Right lobe of liver (tissue), 4 donors: Measurements from ENCODE around the gene MRPL17.

Source experiments
- POLR2A ChIP-seq: fragments of 450-650 bp; IDR thresholded peaks from one replicate; pipeline ENCODE4 v1.6.1; 2017; ENCODE audit warnings: antibody characterized with exemption, mild to moderate bottlenecking
- TF ChIP-seq, protein P1 (sequence below), 4 donors: fragments of 200-600 bp in 3 of 4; fragments of 450-650 bp in 1 of 4; IDR thresholded peaks; one replicate each; pipeline versions ENCODE4 v1.5.1 to v1.8.0; 2016 to 2022; ENCODE audit warnings: antibody characterized with exemption in 4 of 4, mild to moderate bottlenecking in 2 of 4
- donor health status: DM: no; HTN: no; CAD: no.
- donor health status: DM: no; HTN: no; CAD: no.
- donor health status: DM: no; HTN: yes; CAD: no.

DNA sequence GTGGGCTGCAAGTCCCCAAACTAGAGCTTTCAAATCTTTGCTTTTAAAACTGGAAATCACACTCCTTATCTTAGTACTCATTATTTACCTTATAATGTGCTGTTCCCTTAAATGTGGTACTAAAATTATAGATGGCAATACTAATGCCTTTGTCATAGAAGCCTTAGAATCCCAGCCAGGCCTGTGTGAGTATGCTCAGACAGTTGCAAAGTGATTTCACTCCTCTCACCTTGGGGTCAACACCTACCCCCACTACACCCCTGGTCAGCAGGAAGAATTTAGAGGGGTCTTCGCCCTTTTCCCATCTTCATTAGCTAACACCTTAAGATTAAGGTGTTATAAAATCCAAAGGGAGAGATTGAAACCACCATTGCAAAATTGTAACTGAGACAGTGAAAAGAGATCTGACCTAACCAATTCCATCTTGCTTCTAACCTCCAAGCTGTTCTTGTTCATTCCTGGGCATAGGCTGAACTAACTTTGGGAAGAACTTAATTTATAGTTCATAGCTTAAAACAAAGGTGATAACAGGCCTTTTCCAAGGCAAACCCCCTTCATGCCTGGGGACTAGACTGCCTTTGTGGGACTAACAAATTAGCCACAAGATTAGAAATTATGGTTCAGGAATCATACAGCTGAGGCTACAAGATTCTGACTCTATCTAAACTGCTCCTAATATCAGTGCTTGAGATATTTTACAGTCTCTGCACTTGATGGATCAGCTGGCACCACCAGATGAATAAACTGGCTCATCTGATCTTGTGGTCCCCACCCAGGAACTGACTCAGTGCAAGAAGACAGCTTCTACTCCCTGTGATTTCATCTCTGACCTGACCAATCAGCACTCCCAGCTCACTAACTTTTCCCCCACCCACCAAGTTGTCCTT lies 10.4 kb upstream of the MRPL17 start:
- TF ChIP-seq, protein P1, sequence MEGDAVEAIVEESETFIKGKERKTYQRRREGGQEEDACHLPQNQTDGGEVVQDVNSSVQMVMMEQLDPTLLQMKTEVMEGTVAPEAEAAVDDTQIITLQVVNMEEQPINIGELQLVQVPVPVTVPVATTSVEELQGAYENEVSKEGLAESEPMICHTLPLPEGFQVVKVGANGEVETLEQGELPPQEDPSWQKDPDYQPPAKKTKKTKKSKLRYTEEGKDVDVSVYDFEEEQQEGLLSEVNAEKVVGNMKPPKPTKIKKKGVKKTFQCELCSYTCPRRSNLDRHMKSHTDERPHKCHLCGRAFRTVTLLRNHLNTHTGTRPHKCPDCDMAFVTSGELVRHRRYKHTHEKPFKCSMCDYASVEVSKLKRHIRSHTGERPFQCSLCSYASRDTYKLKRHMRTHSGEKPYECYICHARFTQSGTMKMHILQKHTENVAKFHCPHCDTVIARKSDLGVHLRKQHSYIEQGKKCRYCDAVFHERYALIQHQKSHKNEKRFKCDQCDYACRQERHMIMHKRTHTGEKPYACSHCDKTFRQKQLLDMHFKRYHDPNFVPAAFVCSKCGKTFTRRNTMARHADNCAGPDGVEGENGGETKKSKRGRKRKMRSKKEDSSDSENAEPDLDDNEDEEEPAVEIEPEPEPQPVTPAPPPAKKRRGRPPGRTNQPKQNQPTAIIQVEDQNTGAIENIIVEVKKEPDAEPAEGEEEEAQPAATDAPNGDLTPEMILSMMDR (IDR thresholded peaks at IDR 0.05), result no peak
- TF ChIP-seq POLR2A, result no peak
